ENCODE measurements around the gene GNAL. TPM values are rescaled to one million over a fixed set of nuclear protein-coding genes. Genes with fewer than 3 reads are reported as not detected.
A peak's percentile ranks its signal among the peaks of the same experiment; 100 is the strongest.
"Not testable (repeated sequence)": the region's sequence is repeated elsewhere in the genome, so short reads cannot be mapped to it uniquely, and the experiment has no call there.

The GNAL gene
- 10 to 100 TPM in 1 of 4 donors, 1 to 10 TPM in 3; 1.9 to 12.8 (median 7.0) TPM for total RNA-seq

DNA sequence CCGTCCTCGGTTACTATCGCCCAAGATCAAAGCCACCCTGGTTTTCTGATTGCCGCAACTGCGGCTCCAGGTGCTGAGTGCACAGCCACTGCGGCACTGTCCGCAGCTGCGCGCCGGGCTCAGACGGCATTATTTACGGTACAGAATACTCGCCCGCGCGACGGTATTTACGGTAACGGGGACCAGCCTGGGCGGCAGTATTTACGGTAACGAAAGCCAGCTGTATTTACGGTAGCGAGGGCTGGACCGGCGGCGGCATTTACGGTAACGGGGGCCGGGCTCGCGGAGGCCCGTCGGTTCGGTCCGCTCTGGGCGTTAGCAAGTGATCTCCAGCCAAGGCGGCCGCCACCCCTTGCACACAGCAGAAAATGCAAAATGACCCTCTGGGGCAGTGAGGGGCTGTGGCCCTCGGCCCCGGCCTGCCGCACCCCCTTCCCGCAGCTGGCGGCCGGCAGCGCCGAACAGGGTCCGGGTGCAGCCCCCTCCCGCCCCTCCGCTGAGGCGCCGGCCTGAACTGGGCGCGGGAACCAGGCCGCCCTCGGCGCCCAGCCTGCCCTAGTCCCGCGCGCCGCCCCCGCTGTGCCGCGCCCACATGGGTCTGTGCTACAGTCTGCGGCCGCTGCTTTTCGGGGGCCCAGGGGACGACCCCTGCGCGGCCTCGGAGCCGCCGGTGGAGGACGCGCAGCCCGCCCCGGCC, at the start of gene GNAL:
Gene GNAL, plus strand, starts transcription at position 293 of the 697 bp plus-strand sequence. Its CDS starts 300 bp downstream, at position 593.
- TF ChIP-seq, protein P1, sequence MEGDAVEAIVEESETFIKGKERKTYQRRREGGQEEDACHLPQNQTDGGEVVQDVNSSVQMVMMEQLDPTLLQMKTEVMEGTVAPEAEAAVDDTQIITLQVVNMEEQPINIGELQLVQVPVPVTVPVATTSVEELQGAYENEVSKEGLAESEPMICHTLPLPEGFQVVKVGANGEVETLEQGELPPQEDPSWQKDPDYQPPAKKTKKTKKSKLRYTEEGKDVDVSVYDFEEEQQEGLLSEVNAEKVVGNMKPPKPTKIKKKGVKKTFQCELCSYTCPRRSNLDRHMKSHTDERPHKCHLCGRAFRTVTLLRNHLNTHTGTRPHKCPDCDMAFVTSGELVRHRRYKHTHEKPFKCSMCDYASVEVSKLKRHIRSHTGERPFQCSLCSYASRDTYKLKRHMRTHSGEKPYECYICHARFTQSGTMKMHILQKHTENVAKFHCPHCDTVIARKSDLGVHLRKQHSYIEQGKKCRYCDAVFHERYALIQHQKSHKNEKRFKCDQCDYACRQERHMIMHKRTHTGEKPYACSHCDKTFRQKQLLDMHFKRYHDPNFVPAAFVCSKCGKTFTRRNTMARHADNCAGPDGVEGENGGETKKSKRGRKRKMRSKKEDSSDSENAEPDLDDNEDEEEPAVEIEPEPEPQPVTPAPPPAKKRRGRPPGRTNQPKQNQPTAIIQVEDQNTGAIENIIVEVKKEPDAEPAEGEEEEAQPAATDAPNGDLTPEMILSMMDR (IDR thresholded peaks at IDR 0.05), result no peak
- DNase-seq (ENCODE audit: low spot score), result peak; percentile 49
- peak; percentile 95 for ATAC-seq (ENCODE audit: low FRiP score)

DNA sequence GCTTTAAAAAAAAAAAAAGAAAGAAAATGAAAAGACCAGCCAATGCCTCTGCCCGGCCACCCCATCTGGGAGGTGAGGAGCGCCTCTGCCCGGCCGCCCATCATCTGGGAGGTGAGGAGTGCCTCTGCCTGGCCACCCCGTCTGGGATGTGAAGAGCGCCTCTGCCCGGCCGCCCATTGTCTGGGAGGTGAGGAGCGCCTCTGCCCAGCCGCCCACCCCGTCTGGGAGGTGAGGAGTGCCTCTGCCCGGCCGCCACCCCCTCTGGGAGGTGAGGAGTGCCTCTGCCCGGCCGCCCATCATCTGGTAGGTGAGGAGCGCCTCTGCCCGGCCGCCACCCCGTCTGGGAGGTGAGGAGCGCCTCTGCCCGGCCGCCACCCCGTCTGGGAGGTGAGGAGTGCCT, 41.8 kb upstream of the GNAL start:
- DNase-seq (ENCODE audit: low spot score); ATAC-seq (ENCODE audit: low FRiP score): not testable (repeated sequence)

DNA sequence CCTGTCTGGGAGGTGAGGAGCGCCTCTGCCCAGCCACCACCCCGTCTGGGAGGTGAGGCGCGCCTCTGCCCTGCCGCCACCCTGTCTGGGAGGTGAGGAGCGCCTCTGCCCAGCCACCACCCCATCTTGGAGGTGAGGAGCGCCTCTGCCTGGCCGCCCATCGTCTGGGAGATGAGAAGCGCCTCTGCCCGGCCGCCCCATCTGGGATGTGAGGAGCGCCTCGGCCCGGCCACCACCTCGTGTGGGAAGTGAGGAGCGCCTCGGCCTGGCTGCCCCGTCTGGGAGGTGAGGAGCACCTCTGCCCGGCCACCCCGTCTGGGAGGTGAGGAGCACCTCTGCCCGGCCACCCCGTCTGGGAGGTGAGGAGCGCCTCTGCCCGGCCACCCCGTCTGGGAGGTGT, 41.3 kb upstream of the GNAL start:
- not testable (repeated sequence) for ATAC-seq (ENCODE audit: low FRiP score); DNase-seq (ENCODE audit: low spot score)

DNA sequence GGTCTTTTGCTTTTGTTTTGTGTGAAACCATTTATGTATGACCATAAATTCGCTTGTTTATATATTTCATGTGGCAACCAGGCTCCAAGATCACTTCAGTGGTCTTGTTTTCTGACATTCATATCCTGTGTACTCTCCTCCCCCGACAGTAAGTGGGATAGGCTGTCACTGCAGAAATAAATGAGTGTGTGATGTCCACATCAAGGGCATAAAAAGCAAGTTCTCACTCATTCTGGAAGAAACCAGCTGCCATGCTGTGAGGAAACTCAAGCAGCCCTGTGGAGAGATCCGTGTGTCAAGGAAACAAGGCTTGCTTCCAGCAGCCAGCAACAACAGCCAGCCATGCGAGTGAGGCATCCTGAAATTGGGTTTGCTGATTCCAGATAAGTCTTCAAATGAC, 39.2 kb upstream of the GNAL start:
- ATAC-seq (ENCODE audit: low FRiP score), result no peak
- TF ChIP-seq, protein P1 (IDR thresholded peaks at IDR 0.05), result no peak
- DNase-seq (ENCODE audit: low spot score), result no peak

DNA sequence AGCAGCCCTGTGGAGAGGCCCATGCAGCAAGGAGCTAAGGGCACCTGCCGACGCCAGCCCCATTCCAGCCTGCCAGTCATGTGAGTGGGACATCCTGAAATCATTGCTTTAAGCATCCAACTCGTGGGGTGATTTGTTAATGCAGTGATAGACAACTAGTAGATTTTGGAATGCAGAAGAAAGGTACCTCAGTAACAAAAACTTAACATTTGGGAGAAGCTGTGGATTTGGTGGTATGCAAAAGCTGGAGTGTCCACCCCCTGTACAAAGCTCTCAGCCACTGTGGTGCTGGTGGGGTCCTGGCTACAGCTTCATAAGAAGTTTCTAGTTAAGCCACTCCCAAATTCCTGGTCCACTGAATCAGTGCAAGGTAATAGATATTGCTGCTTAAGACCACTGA, 37.2 kb upstream of the GNAL start:
- no peak for DNase-seq (ENCODE audit: low spot score)
- ATAC-seq (ENCODE audit: low FRiP score), result no peak
- TF ChIP-seq, protein P1 (IDR thresholded peaks at IDR 0.05), result no peak

DNA sequence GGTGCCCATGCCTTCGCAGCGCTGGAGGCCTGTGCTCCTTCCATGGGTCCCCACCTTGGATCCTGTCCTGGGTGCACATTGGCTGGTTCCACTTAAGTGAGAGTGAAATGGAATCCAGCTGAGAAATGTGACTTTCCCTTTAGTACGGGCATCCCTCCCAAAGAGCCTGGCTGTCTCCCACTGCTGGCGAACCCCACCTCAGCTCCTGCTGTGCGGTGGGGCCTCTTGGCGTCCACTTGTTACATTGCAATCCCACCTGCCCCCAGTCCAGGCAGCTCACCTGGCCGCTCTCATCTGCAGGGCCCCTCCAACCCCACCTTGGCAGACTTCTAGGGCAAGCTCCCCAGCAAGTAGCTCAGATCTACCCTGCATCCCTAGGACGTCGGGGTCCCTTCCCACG, 35.5 kb upstream of the GNAL start:
- no peak for ATAC-seq (ENCODE audit: low FRiP score)
- TF ChIP-seq, protein P1 (IDR thresholded peaks at IDR 0.05), result no peak
- no peak for DNase-seq (ENCODE audit: low spot score)

DNA sequence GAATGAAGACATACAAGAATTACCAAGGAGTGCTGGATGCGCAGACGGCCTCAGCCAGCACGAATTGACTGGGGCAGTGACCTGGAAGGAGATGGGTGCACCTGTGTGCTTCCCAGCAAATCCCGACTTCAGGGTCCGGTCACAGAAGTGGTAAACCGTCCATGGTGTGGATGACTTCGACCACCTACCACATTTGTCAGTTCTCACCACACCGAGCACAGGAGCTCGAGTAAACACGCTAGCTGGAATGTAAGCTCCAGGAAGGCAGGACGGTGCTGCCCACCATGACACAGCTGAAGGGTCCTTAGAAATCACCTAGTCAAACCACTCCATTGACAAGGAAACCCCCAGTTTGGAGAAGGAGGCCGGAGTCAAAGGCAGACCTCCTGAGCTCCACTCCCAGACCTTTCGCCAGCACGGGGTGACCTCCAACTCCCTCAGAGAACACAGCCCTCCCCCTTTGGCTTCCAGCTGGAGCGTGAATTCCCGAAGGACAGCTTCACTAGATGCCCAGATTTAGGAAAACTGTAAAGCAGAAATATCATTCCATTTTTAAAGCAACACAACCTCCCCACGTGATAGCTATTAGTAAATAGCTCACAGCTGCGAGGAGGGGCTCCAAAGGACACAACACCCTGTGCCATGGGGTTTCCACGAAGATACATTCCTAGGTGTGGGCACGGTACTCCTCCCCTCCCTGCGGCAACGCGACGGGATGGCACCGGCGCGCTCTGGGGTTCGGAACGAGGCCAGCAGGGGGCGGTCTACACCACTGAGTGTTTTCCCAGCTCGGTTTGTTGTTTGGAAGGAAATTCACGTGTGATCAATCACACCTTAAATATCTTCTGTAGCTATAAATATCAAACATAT, 34.1 kb upstream of the GNAL start:
- ATAC-seq (ENCODE audit: low FRiP score) (peak; percentile 74), DNase-seq (ENCODE audit: low spot score) (peak; percentile 38)
- TF ChIP-seq, protein P1 (IDR thresholded peaks at IDR 0.05), result peak in 1 of 3 donors; percentile 28

DNA sequence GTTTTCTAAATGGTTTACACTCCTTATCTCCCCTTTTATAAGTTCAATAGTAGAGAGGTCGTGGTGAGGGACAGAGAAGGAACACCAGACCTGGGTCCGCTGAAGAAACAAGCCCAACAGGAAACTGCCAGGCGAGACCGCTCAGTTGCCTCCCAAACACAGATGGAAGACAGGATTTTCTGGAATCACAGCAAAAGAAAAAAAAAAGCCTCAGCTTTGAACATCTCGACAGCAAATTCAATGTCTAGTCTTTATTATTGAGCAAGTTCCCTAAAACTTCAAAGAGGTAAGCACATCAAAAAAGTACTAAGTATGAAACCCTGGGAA, 33.5 kb upstream of the GNAL start:
- ATAC-seq (ENCODE audit: low FRiP score), result no peak
- no peak for DNase-seq (ENCODE audit: low spot score)
- TF ChIP-seq, protein P1 (IDR thresholded peaks at IDR 0.05), result no peak

All from omental fat pad (tissue), 4 donors.